Stomach (tissue), 9 donors: ENCODE measurements around the gene DNAJC11. TPM values are rescaled to one million over a fixed set of nuclear protein-coding genes. Genes with fewer than 3 reads are reported as not detected.

Experiments
- DNase-seq, 2 donors: peaks; one replicate each; pipeline versions ENCODE4 v3.0.0 to v3.0.0-alpha.2; 2013 to 2019
- H3K27ac ChIP-seq, 5 donors: fragments of 200-600 bp in 4 of 5; sonication (generic) in 4 of 5; one replicate each; pipeline ENCODE4 v1.5.1; 2013 to 2019; ENCODE audit warnings: mild to moderate bottlenecking in 1 of 5, moderate library complexity in 1 of 5
- H3K27me3 ChIP-seq, 3 donors: fragments of 200-600 bp; sonication (generic); one replicate each; pipeline ENCODE4 v1.5.1; 2017 to 2019; ENCODE audit warnings: mixed run types in 1 of 3
- H3K36me3 ChIP-seq, 4 donors: fragments of 200-600 bp; sonication (generic); 1 replicate in 3 of 4; 2 replicates in 1 of 4; pipeline ENCODE4 v1.5.1; 2016 to 2019
- H3K4me1 ChIP-seq, 4 donors: fragments of 200-600 bp; sonication (generic); one replicate each; pipeline ENCODE4 v1.5.1; 2016 to 2019
- H3K4me3 ChIP-seq, 4 donors: fragments of 200-600 bp; sonication (generic) in 3 of 4; one replicate each; pipeline ENCODE4 v1.5.1; 2016 to 2019; ENCODE audit warnings: mild to moderate bottlenecking in 1 of 4
- H3K9me3 ChIP-seq, 4 donors: fragments of 200-600 bp; sonication (generic); one replicate each; pipeline ENCODE4 v1.5.1; 2016 to 2019
- EP300 ChIP-seq: sonication (generic); formaldehyde crosslinking; IDR thresholded peaks from one replicate; pipeline ENCODE4 v1.6.1; 2017; ENCODE audit warnings: antibody characterized with exemption
- POLR2A ChIP-seq, 4 donors: fragments of 450-650 bp; IDR thresholded peaks; one replicate each; pipeline ENCODE4 v1.6.1; 2016; ENCODE audit warnings: antibody characterized with exemption in 4 of 4, control low read depth in 2 of 4, mild to moderate bottlenecking in 1 of 4, moderate library complexity in 1 of 4
- POLR2AphosphoS5 ChIP-seq, 3 donors: sonication (generic); formaldehyde crosslinking; IDR thresholded peaks; one replicate each; pipeline ENCODE4 v1.6.1; 2016; ENCODE audit warnings: antibody characterized with exemption in 3 of 3
- WGBS, 5 donors: extraction: QIAGEN DNeasy Blood & Tissue Kit in 3 of 5; methylation state at CpG; one replicate each; pipeline versions ENCODE4 v1.1.5 to v1.1.7; 2013 to 2018; 5-methylcytosine and 5-hydroxymethylcytosine counted together
- intact Hi-C: fragments of 100-400 bp; cut with DNase I; formaldehyde crosslinking; loops from one replicate; pipeline ENCODE4 v1.15.1; 2023; ENCODE audit warnings: low total_unique reads
- polyA plus RNA-seq, 3 donors: library from polyadenylated mRNA; stranded (reverse); fragments of 200-250 nt; gene quantifications; one replicate each; pipeline ENCODE4 v1.2.3, GENCODE V29; 2013
- total RNA-seq, 5 donors: library from RNA; depleted of rRNA; stranded (reverse); fragments of >200 nt; gene quantifications; one replicate each; pipeline versions ENCODE4 v1.1.0 to v1.2.3, GENCODE V29; 2014 to 2016
- TF ChIP-seq, protein P1 (sequence below), 7 experiments: fragments of 450-650 bp in 4 of 7; fragments of 200-600 bp in 3 of 7; sonication (generic) in 3 of 7; IDR thresholded peaks; one replicate each; pipeline ENCODE4 v1.5.1; 2016 to 2019; ENCODE audit warnings: antibody characterized with exemption in 7 of 7, control low read depth in 2 of 7, mild to moderate bottlenecking in 1 of 7
- donor health status: healthy with polysubstance abuse.
- donor health status: Bipolar disorder and iron deficiency.
- donor health status: healthy.

The DNAJC11 gene
- total and polyA plus RNA-seq, 8 donors, result 20.0 to 93.9 (median 34.2) TPM

DNA sequence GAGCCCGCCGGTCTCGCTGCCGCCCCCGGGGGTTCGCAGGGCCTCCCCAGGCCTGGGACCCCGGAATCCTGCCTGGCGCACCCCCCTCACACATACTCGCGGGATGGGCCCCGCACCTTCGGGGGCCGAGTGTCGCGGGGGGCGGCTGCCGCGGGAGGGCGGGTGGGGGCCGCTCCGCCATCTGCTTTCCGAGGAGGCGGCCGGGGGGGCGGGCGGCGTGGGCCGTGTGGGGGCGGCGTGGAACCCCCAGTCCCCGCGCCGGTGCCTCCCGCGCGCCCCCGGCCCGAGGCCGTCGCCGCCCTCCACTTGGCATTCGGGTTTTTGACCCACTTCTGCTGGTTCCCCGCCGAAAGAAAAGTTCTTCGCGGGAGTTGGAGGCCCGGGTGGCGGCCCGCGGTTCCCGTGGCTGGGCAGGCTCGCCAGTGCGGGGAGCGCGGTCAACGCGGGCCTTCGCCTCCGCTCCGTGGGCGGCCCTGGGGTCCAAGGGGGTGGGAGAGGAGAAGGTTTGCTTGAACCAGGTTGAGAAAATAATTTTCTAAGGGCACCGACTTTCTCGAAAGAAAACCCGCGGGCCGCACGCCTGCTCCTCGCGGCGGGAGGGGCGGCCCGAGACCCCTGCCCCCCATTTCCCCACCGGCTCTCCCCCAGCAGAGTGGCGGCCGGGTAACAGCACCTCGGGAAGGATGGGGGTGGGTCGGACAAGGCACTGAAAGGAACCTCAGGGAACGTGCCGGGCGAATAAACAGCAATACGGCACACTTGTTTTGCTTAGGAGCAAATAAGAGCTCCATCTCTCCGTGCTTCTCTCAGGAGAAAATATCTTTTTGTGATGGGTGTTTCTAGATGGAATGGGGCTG lies 86.5 kb downstream of the DNAJC11 start:
- peak overlapping the region; percentile 43 to 96 (median 96) for H3K27ac ChIP-seq
- no peaks in the 10 kb centered on the region for H3K9me3 ChIP-seq
- 1 to 3% (median 2%) methylated on average over 48 to 82 of the region's 82 CpGs for WGBS, 5 donors
- intact Hi-C loops, result no loop called here
- TF ChIP-seq POLR2A (IDR thresholded peaks at IDR 0.05) (no peak), EP300 (no peak), POLR2AphosphoS5 (IDR thresholded peaks at IDR 0.05) (no peak)
- TF ChIP-seq, protein P1, sequence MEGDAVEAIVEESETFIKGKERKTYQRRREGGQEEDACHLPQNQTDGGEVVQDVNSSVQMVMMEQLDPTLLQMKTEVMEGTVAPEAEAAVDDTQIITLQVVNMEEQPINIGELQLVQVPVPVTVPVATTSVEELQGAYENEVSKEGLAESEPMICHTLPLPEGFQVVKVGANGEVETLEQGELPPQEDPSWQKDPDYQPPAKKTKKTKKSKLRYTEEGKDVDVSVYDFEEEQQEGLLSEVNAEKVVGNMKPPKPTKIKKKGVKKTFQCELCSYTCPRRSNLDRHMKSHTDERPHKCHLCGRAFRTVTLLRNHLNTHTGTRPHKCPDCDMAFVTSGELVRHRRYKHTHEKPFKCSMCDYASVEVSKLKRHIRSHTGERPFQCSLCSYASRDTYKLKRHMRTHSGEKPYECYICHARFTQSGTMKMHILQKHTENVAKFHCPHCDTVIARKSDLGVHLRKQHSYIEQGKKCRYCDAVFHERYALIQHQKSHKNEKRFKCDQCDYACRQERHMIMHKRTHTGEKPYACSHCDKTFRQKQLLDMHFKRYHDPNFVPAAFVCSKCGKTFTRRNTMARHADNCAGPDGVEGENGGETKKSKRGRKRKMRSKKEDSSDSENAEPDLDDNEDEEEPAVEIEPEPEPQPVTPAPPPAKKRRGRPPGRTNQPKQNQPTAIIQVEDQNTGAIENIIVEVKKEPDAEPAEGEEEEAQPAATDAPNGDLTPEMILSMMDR (IDR thresholded peaks at IDR 0.05), result no peak
- H3K4me1 ChIP-seq, result peaks cover 18 to 50% (median 37%) of the 10 kb centered on the region in 4 donors
- peak in 1 of 2 donors; percentile 47 for DNase-seq
- peak overlapping the region; percentile 97 to 100 (median 100) for H3K4me3 ChIP-seq
- H3K27me3 ChIP-seq, result no peaks in the 10 kb centered on the region
- peaks cover 6 to 32% (median 29%) of the 10 kb centered on the region in 4 donors for H3K36me3 ChIP-seq

DNA sequence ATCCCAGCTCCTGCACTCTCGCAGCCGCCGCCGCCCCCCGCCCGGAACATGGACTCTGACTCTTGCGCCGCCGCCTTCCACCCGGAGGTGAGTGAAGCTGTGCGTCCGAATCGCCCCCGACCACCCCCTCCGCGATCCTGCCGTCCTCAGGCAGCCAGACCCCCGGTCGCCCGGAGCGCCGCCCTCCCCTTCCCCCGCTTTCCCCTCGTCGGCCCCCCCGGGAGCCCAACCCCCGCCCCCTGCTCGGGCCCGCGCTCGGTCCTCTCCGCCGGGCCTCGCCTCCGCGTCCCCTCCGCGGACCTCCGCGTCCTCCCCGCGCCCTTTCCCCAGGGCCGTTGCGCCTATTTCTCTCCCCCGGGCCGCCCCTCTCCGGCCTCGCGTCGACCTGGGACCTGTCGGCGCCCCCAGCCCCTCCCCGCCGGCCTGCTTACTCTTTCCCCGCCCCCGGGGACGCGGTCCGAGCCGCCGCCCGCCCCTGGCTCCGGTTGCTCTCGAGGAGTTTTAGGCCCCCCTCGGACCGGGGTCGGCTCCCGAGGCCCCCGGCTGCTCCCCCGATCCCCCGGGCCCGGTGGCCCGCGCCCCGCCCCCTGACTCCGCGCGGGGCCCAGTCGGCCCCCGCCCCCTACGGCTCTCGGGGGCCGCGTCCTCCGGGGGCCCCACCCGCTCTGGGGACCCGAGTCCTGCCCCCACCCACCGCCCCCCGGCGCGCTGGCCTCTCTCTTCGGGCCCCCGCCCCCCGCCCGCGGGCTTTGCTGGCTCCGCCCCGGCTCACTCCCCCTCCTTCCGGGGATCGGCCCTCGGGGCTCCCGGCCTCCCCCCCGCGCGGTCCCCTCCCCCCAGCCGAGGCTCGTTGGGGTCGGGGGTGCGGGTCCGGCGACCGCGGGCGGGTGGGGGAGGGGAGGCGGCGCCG lies 87.3 kb downstream of the DNAJC11 start:
- 1 to 2% (median 1%) methylated on average over 22 to 112 of the region's 117 CpGs for WGBS, 5 donors
- H3K4me1 ChIP-seq, result peaks cover 18 to 58% (median 41%) of the 10 kb centered on the region in 4 donors
- peak; percentile 52 to 86 for DNase-seq

DNA sequence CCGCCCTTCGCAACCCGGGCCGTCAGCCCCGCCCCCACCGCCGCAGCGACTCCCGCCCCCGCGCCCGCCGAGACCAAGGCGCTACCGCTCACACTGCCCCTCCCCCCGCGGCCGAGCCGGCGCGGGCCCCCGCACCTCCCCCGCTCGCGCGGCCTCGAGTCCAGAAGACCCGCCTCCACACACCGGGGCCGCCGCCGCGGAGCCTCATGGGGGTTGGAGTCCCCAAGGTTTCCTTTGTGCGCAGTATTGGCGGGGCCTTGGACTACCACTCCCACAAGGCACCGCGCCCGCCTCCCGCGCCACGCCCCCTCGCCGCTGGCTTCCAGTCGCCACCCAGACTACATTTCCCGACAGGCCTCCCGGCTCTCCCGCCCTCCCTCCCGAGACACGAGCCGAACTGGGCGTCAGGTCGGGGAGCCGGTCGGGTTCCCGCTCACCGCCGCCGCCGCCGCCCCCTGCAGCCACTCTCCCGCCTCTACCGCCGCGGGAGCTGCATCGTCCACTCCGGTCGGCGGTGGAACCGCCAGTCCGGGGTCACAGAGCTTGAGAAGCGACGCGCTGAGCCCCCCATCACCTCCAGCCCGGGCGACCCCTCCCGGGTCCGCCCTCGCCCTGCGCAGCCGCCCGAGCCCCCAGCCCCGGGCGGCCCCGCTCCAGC lies 88.1 kb downstream of the DNAJC11 start, which contains the start of gene PHF13:
Gene PHF13 (plus strand): TSS at position 371 of the 658 bp plus-strand sequence. CDS start 336 bp downstream, outside the sequence.
- peak; percentile 100 for DNase-seq
- 0 to 1% (median 1%) methylated on average over 13 to 84 of the region's 84 CpGs for WGBS, 5 donors
- Histone ChIP-seq H3K9me3 (no peaks in the 10 kb centered on the region), H3K27me3 (no peaks in the 10 kb centered on the region), H3K4me1 (peaks cover 18 to 60% (median 42%) of the 10 kb centered on the region in 4 donors), H3K36me3 (peaks cover 0 to 19% (median 12%) of the 10 kb centered on the region in 4 donors), H3K27ac (peak within 1 kb of the TSS; percentile 94 to 96 (median 96)), H3K4me3 (peak within 1 kb of the TSS; percentile 97 to 100 (median 100))
- intact Hi-C loops, result no loop called here
- TF ChIP-seq POLR2AphosphoS5 (IDR thresholded peaks at IDR 0.05) (peak; percentile 36 to 89 (median 50)), EP300 (no peak)

More for the DNA sequence above, 87.3 kb downstream of the DNAJC11 start:
- Histone ChIP-seq H3K27ac (peak overlapping the region; percentile 90 to 96 (median 96)), H3K36me3 (peaks cover 0 to 23% (median 20%) of the 10 kb centered on the region in 4 donors), H3K27me3 (no peaks in the 10 kb centered on the region), H3K9me3 (no peaks in the 10 kb centered on the region), H3K4me3 (peak overlapping the region; percentile 97 to 100 (median 100))
- TF ChIP-seq, protein P1 (IDR thresholded peaks at IDR 0.05), result no peak
- TF ChIP-seq POLR2A (IDR thresholded peaks at IDR 0.05), result no peak
- TF ChIP-seq EP300, result no peak
- TF ChIP-seq POLR2AphosphoS5 (IDR thresholded peaks at IDR 0.05), result no peak
- intact Hi-C loops, result no loop called here

DNA sequence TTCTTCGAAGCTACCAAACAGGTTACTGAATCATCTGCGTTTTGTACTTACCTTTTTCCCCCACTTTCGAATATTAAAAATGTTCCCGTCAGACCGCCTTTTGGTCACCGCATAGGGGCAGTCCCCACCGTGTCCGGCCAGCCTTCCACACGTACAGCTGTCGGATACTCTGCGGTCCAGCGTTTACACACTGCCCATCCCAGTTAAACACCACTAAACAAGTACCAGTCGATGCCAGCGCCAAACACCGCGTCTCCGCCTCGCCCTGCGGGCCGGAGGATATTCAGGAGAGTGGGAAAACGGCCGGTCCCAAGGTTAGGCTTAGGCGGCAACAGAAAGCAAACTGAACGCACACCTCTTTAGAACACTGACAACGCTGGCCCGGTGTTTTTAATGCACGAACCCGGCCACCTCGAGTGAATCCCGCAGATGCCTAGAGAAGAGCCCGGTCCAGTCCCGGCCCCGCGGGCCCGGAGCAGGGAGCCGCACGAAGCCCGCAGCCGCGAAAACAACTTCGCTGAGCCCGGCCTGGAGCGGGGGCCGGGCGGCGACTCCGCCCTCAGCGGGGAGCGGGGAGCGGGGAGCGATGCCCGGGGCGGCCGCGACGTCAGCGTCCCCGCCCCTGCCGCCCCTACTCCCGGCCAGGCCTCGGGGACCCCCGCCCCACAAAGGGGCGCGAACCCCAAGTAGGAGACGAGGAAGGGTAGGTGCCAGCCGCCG lies 88.8 kb downstream of the DNAJC11 start:
- DNase-seq, result peak; percentile 62 to 78
- TF ChIP-seq POLR2AphosphoS5 (IDR thresholded peaks at IDR 0.05) (peak in 2 of 3 donors; percentile 12 to 42), EP300 (no peak)
- intact Hi-C loops, result no loop called here
- no peaks in the 10 kb centered on the region for H3K27me3 ChIP-seq
- H3K4me1 ChIP-seq, result peaks cover 18 to 60% (median 40%) of the 10 kb centered on the region in 4 donors
- no peaks in the 10 kb centered on the region for H3K9me3 ChIP-seq
- 0 to 1% (median 0%) methylated on average over 22 to 67 of the region's 67 CpGs for WGBS, 5 donors
- H3K4me3 ChIP-seq, result peak overlapping the region; percentile 97 to 100 (median 100)
- H3K36me3 ChIP-seq, result peaks cover 0 to 13% (median 5%) of the 10 kb centered on the region in 4 donors
- H3K27ac ChIP-seq, result peak overlapping the region; percentile 94 to 96 (median 96)
